Stomach (tissue), 9 donors: ENCODE results near the gene ELOVL7. TPM values are rescaled to one million over a fixed set of nuclear protein-coding genes. Genes with fewer than 3 reads are reported as not detected.
"Not testable (repeated sequence)": the region's sequence is repeated elsewhere in the genome, so short reads cannot be mapped to it uniquely, and the experiment has no call there.

Source experiments
- DNase-seq, 2 donors: peaks; one replicate each; pipeline versions ENCODE4 v3.0.0 to v3.0.0-alpha.2; 2013 to 2019
- H3K27ac ChIP-seq, 5 donors: fragments of 200-600 bp in 4 of 5; sonication (generic) in 4 of 5; one replicate each; pipeline ENCODE4 v1.5.1; 2013 to 2019; ENCODE audit warnings: mild to moderate bottlenecking in 1 of 5, moderate library complexity in 1 of 5
- H3K27me3 ChIP-seq, 3 donors: fragments of 200-600 bp; sonication (generic); one replicate each; pipeline ENCODE4 v1.5.1; 2017 to 2019; ENCODE audit warnings: mixed run types in 1 of 3
- H3K36me3 ChIP-seq, 4 donors: fragments of 200-600 bp; sonication (generic); 1 replicate in 3 of 4; 2 replicates in 1 of 4; pipeline ENCODE4 v1.5.1; 2016 to 2019
- H3K4me1 ChIP-seq, 4 donors: fragments of 200-600 bp; sonication (generic); one replicate each; pipeline ENCODE4 v1.5.1; 2016 to 2019
- H3K4me3 ChIP-seq, 4 donors: fragments of 200-600 bp; sonication (generic) in 3 of 4; one replicate each; pipeline ENCODE4 v1.5.1; 2016 to 2019; ENCODE audit warnings: mild to moderate bottlenecking in 1 of 4
- H3K9me3 ChIP-seq, 4 donors: fragments of 200-600 bp; sonication (generic); one replicate each; pipeline ENCODE4 v1.5.1; 2016 to 2019
- EP300 ChIP-seq: sonication (generic); formaldehyde crosslinking; IDR thresholded peaks from one replicate; pipeline ENCODE4 v1.6.1; 2017; ENCODE audit warnings: antibody characterized with exemption
- POLR2A ChIP-seq, 4 donors: fragments of 450-650 bp; IDR thresholded peaks; one replicate each; pipeline ENCODE4 v1.6.1; 2016; ENCODE audit warnings: antibody characterized with exemption in 4 of 4, control low read depth in 2 of 4, mild to moderate bottlenecking in 1 of 4, moderate library complexity in 1 of 4
- POLR2AphosphoS5 ChIP-seq, 3 donors: sonication (generic); formaldehyde crosslinking; IDR thresholded peaks; one replicate each; pipeline ENCODE4 v1.6.1; 2016; ENCODE audit warnings: antibody characterized with exemption in 3 of 3
- WGBS, 5 donors: extraction: QIAGEN DNeasy Blood & Tissue Kit in 3 of 5; methylation state at CpG; one replicate each; pipeline versions ENCODE4 v1.1.5 to v1.1.7; 2013 to 2018; 5-methylcytosine and 5-hydroxymethylcytosine counted together
- intact Hi-C: fragments of 100-400 bp; cut with DNase I; formaldehyde crosslinking; loops from one replicate; pipeline ENCODE4 v1.15.1; 2023; ENCODE audit warnings: low total_unique reads
- polyA plus RNA-seq, 3 donors: library from polyadenylated mRNA; stranded (reverse); fragments of 200-250 nt; gene quantifications; one replicate each; pipeline ENCODE4 v1.2.3, GENCODE V29; 2013
- total RNA-seq, 5 donors: library from RNA; depleted of rRNA; stranded (reverse); fragments of >200 nt; gene quantifications; one replicate each; pipeline versions ENCODE4 v1.1.0 to v1.2.3, GENCODE V29; 2014 to 2016
- TF ChIP-seq, protein P1 (sequence below), 7 experiments: fragments of 450-650 bp in 4 of 7; fragments of 200-600 bp in 3 of 7; sonication (generic) in 3 of 7; IDR thresholded peaks; one replicate each; pipeline ENCODE4 v1.5.1; 2016 to 2019; ENCODE audit warnings: antibody characterized with exemption in 7 of 7, control low read depth in 2 of 7, mild to moderate bottlenecking in 1 of 7
- donor health status: healthy with polysubstance abuse.
- donor health status: Bipolar disorder and iron deficiency.
- donor health status: healthy.

ELOVL7 gene
- total and polyA plus RNA-seq, 8 donors, result 0.31 to 12.7 (median 1.6) TPM; not detected in 2

DNA sequence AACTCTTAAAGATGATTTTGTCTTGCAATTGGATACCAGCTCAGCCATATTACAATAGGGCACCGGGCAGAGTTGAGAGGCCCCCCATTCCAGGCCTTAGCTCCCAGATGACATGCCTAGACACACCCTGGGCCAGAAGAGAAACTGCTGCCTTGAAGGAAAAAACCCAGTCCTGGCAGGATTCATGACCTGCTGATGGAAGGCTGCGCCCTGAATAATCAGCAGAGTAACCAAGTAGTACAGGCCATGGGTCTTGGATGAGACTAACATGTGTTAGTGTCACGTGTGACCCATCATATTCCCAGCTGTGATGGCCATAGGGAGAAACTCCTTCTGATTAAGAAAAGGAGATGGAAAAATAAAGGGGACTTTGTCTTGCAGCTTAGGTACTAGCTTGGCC, 105.1 kb downstream of the ELOVL7 start:
- no peak for TF ChIP-seq POLR2AphosphoS5 (IDR thresholded peaks at IDR 0.05)
- TF ChIP-seq, protein P1, sequence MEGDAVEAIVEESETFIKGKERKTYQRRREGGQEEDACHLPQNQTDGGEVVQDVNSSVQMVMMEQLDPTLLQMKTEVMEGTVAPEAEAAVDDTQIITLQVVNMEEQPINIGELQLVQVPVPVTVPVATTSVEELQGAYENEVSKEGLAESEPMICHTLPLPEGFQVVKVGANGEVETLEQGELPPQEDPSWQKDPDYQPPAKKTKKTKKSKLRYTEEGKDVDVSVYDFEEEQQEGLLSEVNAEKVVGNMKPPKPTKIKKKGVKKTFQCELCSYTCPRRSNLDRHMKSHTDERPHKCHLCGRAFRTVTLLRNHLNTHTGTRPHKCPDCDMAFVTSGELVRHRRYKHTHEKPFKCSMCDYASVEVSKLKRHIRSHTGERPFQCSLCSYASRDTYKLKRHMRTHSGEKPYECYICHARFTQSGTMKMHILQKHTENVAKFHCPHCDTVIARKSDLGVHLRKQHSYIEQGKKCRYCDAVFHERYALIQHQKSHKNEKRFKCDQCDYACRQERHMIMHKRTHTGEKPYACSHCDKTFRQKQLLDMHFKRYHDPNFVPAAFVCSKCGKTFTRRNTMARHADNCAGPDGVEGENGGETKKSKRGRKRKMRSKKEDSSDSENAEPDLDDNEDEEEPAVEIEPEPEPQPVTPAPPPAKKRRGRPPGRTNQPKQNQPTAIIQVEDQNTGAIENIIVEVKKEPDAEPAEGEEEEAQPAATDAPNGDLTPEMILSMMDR (IDR thresholded peaks at IDR 0.05), result no peak
- no peak for TF ChIP-seq POLR2A (IDR thresholded peaks at IDR 0.05)
- no peak for TF ChIP-seq EP300
- Histone ChIP-seq H3K4me3 (no peak overlapping the region), H3K27me3 (no peaks in the 10 kb centered on the region), H3K4me1 (no peaks in the 10 kb centered on the region), H3K9me3 (peaks cover 0 to 15% (median 11%) of the 10 kb centered on the region in 4 donors), H3K36me3 (no peaks in the 10 kb centered on the region), H3K27ac (no peak overlapping the region)
- intact Hi-C loops, result no loop called here
- no peak for DNase-seq
- 67 to 83% (median 77%) methylated on average over 3 of the region's 3 CpGs for WGBS, 5 donors

DNA sequence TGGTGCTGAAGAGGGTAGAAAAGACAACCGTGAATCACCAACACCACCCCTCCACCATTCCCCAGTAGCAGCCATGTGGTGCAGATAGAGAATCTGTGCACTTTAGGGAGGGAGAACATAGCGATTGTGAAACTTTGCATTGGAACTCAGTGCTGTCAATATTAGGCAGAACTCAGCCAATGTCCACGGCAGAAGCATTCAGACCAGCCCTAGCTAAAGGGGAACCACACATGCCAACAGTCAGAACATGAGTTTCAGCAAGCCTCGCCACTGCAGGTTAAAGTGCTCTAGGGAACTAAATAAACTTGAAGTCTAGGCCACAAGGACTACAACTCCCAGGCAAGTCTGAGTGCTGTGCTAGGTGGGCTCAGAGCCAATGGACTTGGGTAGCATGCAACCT, 105.6 kb downstream of the ELOVL7 start:
- WGBS, 5 donors, result 77 to 98% (median 81%) methylated on average over 4 of the region's 4 CpGs
- Histone ChIP-seq H3K27ac (no peak overlapping the region), H3K36me3 (no peaks in the 10 kb centered on the region), H3K27me3 (no peaks in the 10 kb centered on the region), H3K9me3 (peaks cover 0 to 15% (median 11%) of the 10 kb centered on the region in 4 donors), H3K4me3 (no peak overlapping the region), H3K4me1 (no peaks in the 10 kb centered on the region)
- no peak for TF ChIP-seq POLR2A (IDR thresholded peaks at IDR 0.05)
- TF ChIP-seq POLR2AphosphoS5 (IDR thresholded peaks at IDR 0.05), result no peak
- no peak for DNase-seq
- intact Hi-C loops, result no loop called here

DNA sequence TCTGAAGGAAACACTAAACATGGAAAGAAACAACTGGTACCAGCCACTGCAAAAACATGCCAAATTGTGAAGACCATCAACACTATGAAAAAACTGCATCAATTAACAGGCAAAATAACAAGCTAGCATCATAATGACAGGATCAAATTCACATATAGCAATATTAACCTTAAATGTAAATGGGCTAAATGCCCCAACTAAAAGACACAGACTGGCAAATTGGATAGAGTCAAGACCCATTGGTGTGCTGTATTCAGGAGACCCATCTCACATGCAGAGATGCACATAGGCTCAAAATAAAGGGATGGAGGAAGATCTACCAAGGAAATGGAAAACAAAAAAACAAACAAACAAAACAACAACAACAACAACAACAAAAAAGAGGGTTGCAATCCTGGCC, 113.2 kb downstream of the ELOVL7 start:
- H3K27me3 ChIP-seq, result not testable (repeated sequence)

DNA sequence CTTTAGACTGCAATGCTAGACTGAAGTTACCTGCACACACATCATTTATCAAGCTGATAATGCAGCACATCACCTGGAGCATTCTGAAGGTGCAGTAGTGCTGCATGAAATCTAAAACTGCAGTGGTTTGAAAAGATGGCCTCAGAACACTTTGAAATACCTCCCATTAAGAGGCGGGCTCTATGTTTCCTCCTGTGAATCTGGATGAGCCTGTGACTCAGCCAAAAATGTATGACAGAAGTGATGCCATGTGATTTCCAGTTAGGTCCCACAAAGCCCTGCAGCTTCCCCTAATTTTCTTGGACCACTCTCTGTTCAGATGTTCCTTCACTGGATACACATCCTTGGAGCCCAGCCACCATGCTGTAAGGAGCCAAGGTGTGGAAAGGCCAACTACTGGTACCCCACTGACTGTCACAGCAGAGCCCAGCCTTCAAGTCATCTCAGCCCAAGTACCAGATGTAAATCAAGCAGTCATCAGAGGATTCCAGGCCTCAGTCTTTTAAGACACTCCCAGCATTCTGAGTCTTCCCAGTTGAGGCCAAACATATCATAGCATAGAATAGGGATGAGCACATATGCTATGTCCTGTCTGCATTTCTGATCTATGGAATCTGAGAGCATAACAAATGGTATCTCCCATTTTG, 116.9 kb downstream of the ELOVL7 start:
- intact Hi-C loops, result no loop called here
- no peak overlapping the region for H3K27ac ChIP-seq
- TF ChIP-seq, protein P1 (IDR thresholded peaks at IDR 0.05), result no peak
- no peak for TF ChIP-seq POLR2A (IDR thresholded peaks at IDR 0.05)
- TF ChIP-seq EP300, result no peak
- no peak for TF ChIP-seq POLR2AphosphoS5 (IDR thresholded peaks at IDR 0.05)
- H3K4me3 ChIP-seq, result no peak overlapping the region
- no peaks in the 10 kb centered on the region for H3K9me3 ChIP-seq
- DNase-seq, result no peak
- H3K36me3 ChIP-seq, result no peaks in the 10 kb centered on the region
- 64 to 94% (median 91%) methylated on average over 1 of the region's 1 CpG for WGBS, 5 donors
- H3K27me3 ChIP-seq, result no peaks in the 10 kb centered on the region
- H3K4me1 ChIP-seq, result no peaks in the 10 kb centered on the region

More for the DNA sequence above, 113.2 kb downstream of the ELOVL7 start:
- H3K4me1 ChIP-seq, DNase-seq, H3K36me3 ChIP-seq, intact Hi-C loops, H3K27ac ChIP-seq, H3K9me3 ChIP-seq, H3K4me3 ChIP-seq: not testable (repeated sequence)

DNA sequence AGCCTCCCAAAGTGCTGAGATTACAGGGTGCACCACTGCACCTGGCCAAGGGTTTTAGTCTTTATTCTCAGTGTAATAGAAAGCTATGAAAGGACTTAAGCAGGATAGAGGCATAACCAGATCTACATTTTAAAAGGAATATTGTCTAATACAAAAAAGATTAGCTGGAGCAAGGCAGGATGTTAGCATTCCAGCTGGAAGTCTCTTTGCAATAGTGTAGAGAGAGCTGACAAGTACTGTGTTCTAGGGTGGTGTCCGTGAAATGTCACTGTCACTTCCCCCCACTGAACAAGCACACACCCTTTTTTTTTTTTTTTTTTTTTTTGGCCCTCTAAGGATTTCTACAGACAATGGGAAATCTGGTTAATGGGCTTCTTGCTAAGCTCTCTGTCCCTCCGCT, 119.9 kb downstream of the ELOVL7 start:
- TF ChIP-seq, protein P1 (IDR thresholded peaks at IDR 0.05), result no peak
- TF ChIP-seq POLR2A (IDR thresholded peaks at IDR 0.05) (no peak), POLR2AphosphoS5 (IDR thresholded peaks at IDR 0.05) (no peak), EP300 (no peak)
- 53 to 73% (median 67%) methylated on average over 2 of the region's 2 CpGs for WGBS, 5 donors

More for the DNA sequence above, 119.9 kb downstream of the ELOVL7 start:
- no peak overlapping the region for H3K27ac ChIP-seq
- H3K27me3 ChIP-seq, result no peaks in the 10 kb centered on the region
- intact Hi-C loops, result no loop called here
- H3K9me3 ChIP-seq, result no peaks in the 10 kb centered on the region
- no peaks in the 10 kb centered on the region for H3K36me3 ChIP-seq
- no peaks in the 10 kb centered on the region for H3K4me1 ChIP-seq
- no peak for DNase-seq
- H3K4me3 ChIP-seq, result no peak overlapping the region
